ENCODE data around the gene ANKRD37. TPM values are rescaled to one million over a fixed set of nuclear protein-coding genes. Genes with fewer than 3 reads are reported as not detected.

Gene ANKRD37
- total and polyA plus RNA-seq, 2 donors (not counting 1 experiment from before 2014, with no cell fraction given): 3.3 to 3.6 TPM

GRCh38 chr4:185357733-185358440 is 38.8 kb upstream of the ANKRD37 start:
- H3K27me3 ChIP-seq (ENCODE audit: control insufficient read depth, insufficient read depth, low read length): no peaks in the 10 kb centered on the region
- no peaks in the 10 kb centered on the region for H3K9me3 ChIP-seq (ENCODE audit: control insufficient read depth, insufficient read depth, low read depth, low read length)
- no peaks in the 10 kb centered on the region for H3K36me3 ChIP-seq (ENCODE audit: control insufficient read depth, insufficient read depth, low read length)
- H3K4me2 ChIP-seq (ENCODE audit: extremely low read depth, insufficient read depth, low read length): no peak overlapping the region
- no peak for DNase-seq (ENCODE audit: low read depth in 2 of 2)
- H2AFZ ChIP-seq (ENCODE audit: low read length): no peak overlapping the region
- peaks cover 3% of the 10 kb centered on the region for H3K4me1 ChIP-seq (ENCODE audit: control insufficient read depth, extremely low read depth, insufficient read depth, low read length)
- no peak overlapping the region for H3K9ac ChIP-seq (ENCODE audit: insufficient read depth, low read length)
- no peak overlapping the region for H3K4me3 ChIP-seq (replicated peaks in 1 of 4; ENCODE audit: control extremely low read depth in 1 of 4, insufficient read depth in 1 of 4, low read depth in 3 of 4, low read length in 4 of 4)
- TF ChIP-seq CTCF (conservative IDR thresholded peaks at IDR 0.05 in 1 of 2, IDR thresholded peaks at IDR 0.05 in 1 of 2; ENCODE audit: low read depth in 1 of 2, low read length in 2 of 2) (no peak), EZH2 (IDR thresholded peaks at IDR 0.05; ENCODE audit: low read length, missing control alignments) (no peak)
- no peaks in the 10 kb centered on the region for H4K20me1 ChIP-seq (ENCODE audit: control insufficient read depth, extremely low read depth, insufficient read depth, low read length)
- H3K79me2 ChIP-seq (ENCODE audit: control insufficient read depth, insufficient read depth, low read length): no peaks in the 10 kb centered on the region
- H3K27ac ChIP-seq (ENCODE audit: insufficient read depth, low read length): no peak overlapping the region

GRCh38 chr4:185358514-185358913 is 38.1 kb upstream of the ANKRD37 start:
- Histone ChIP-seq H3K4me1 (ENCODE audit: control insufficient read depth, extremely low read depth, insufficient read depth, low read length) (peaks cover 3% of the 10 kb centered on the region), H4K20me1 (ENCODE audit: control insufficient read depth, extremely low read depth, insufficient read depth, low read length) (no peaks in the 10 kb centered on the region), H3K4me2 (ENCODE audit: extremely low read depth, insufficient read depth, low read length) (no peak overlapping the region), H3K79me2 (ENCODE audit: control insufficient read depth, insufficient read depth, low read length) (no peaks in the 10 kb centered on the region), H3K27ac (ENCODE audit: insufficient read depth, low read length) (no peak overlapping the region), H3K9ac (ENCODE audit: insufficient read depth, low read length) (no peak overlapping the region), H3K4me3 (replicated peaks in 1 of 4; ENCODE audit: control extremely low read depth in 1 of 4, insufficient read depth in 1 of 4, low read depth in 3 of 4, low read length in 4 of 4) (no peak overlapping the region), H3K9me3 (ENCODE audit: control insufficient read depth, insufficient read depth, low read depth, low read length) (no peaks in the 10 kb centered on the region), H3K36me3 (ENCODE audit: control insufficient read depth, insufficient read depth, low read length) (no peaks in the 10 kb centered on the region), H3K27me3 (ENCODE audit: control insufficient read depth, insufficient read depth, low read length) (no peaks in the 10 kb centered on the region), H2AFZ (ENCODE audit: low read length) (no peak overlapping the region)
- DNase-seq (ENCODE audit: low read depth in 2 of 2): peak; percentile 51 to 91
- no peak for TF ChIP-seq EZH2 (IDR thresholded peaks at IDR 0.05; ENCODE audit: low read length, missing control alignments)
- no peak for TF ChIP-seq CTCF (conservative IDR thresholded peaks at IDR 0.05 in 1 of 2, IDR thresholded peaks at IDR 0.05 in 1 of 2; ENCODE audit: low read depth in 1 of 2, low read length in 2 of 2)

GRCh38 chr4:185358959-185359358 is 37.7 kb upstream of the ANKRD37 start:
- peak in 1 of 2 donors; percentile 92 for DNase-seq (ENCODE audit: low read depth in 2 of 2)
- no peak overlapping the region for H3K27ac ChIP-seq (ENCODE audit: insufficient read depth, low read length)
- H3K9ac ChIP-seq (ENCODE audit: insufficient read depth, low read length): no peak overlapping the region
- no peaks in the 10 kb centered on the region for H3K79me2 ChIP-seq (ENCODE audit: control insufficient read depth, insufficient read depth, low read length)
- no peak overlapping the region for H2AFZ ChIP-seq (ENCODE audit: low read length)
- H4K20me1 ChIP-seq (ENCODE audit: control insufficient read depth, extremely low read depth, insufficient read depth, low read length): no peaks in the 10 kb centered on the region
- TF ChIP-seq CTCF (conservative IDR thresholded peaks at IDR 0.05 in 1 of 2, IDR thresholded peaks at IDR 0.05 in 1 of 2; ENCODE audit: low read depth in 1 of 2, low read length in 2 of 2): no peak
- no peak for TF ChIP-seq EZH2 (IDR thresholded peaks at IDR 0.05; ENCODE audit: low read length, missing control alignments)
- H3K4me3 ChIP-seq (replicated peaks in 1 of 4; ENCODE audit: control extremely low read depth in 1 of 4, insufficient read depth in 1 of 4, low read depth in 3 of 4, low read length in 4 of 4): no peak overlapping the region
- no peaks in the 10 kb centered on the region for H3K36me3 ChIP-seq (ENCODE audit: control insufficient read depth, insufficient read depth, low read length)
- H3K4me1 ChIP-seq (ENCODE audit: control insufficient read depth, extremely low read depth, insufficient read depth, low read length): peaks cover 3% of the 10 kb centered on the region
- H3K27me3 ChIP-seq (ENCODE audit: control insufficient read depth, insufficient read depth, low read length): no peaks in the 10 kb centered on the region
- no peaks in the 10 kb centered on the region for H3K9me3 ChIP-seq (ENCODE audit: control insufficient read depth, insufficient read depth, low read depth, low read length)
- no peak overlapping the region for H3K4me2 ChIP-seq (ENCODE audit: extremely low read depth, insufficient read depth, low read length)
